GM12878 (cell line): Measurements from ENCODE around the gene NINL. TPM values are rescaled to one million over a fixed set of nuclear protein-coding genes. Genes with fewer than 3 reads are reported as not detected.
A peak's percentile ranks its signal among the peaks of the same experiment; 100 is the strongest.

Experiments used
- ATAC-seq: fragments of 200-7000 bp; cut with Tn5 transposase; 3 replicates; pipeline ENCODE4 v1.9.1; 2020; ENCODE audit warnings: mild to moderate bottlenecking, moderate library complexity
- BruUV-seq: library from RNA; stranded (reverse); fragments of 400-500 nt; replicated peaks from 2 replicates; lab custom pipeline; 2021; lab: Mats Ljungman, UMichigan
- CTCF ChIA-PET: fragments of 300-600 bp; sonication (Branson Sonifier 250); formaldehyde crosslinking; extraction: SDS; loops from one replicate; lab custom pipeline; 2021; ENCODE audit warnings: inconsistent platforms; lab: Yijun Ruan, JAX
- POLR2A ChIA-PET: fragments of 350-600 bp; formaldehyde crosslinking; extraction: SDS; loops from one replicate; lab custom pipeline; 2021; ENCODE audit warnings: inconsistent platforms; lab: Charles Lee
- RAD21 ChIA-PET: fragments of 300-600 bp; sonication (Branson Sonifier 250); formaldehyde crosslinking; loops from one replicate; lab custom pipeline; 2023; ENCODE audit warnings: antibody characterized with exemption; ENCODE audit not compliant: unreplicated experiment; lab: Charles Lee
- SMC1A ChIA-PET: fragments of 300-600 bp; sonication (Branson Sonifier 250); formaldehyde crosslinking; loops from one replicate; lab custom pipeline; 2023; ENCODE audit not compliant: unreplicated experiment, uncharacterized antibody; lab: Charles Lee
- DNase-seq: peaks from one replicate; pipeline ENCODE4 v3.0.0-alpha.2; 2011; ENCODE audit warnings: low read depth, low spot score
- FAIRE-seq: peaks from 3 replicates; lab custom pipeline; 2011; peaks lifted over from hg19 to GRCh38; lab: Jason Lieb, UNC
- H2AFZ ChIP-seq: 2 replicates; pipeline ENCODE4 v1.6.0; 2011; ENCODE audit warnings: low read depth, low read length, control low read depth; ENCODE audit not compliant: control insufficient read depth
- H3K27ac ChIP-seq: 2 replicates; pipeline ENCODE4 v1.5.1; 2011; ENCODE audit warnings: control low read depth; ENCODE audit not compliant: control insufficient read depth, insufficient read depth
- H3K27me3 ChIP-seq, 2 experiments: replicated peaks in 1 of 2; 2 replicates each; pipeline versions ENCODE4 v1.6.0 to v1.6.1; 2011; ENCODE audit warnings: low read length in 1 of 2; ENCODE audit not compliant: control insufficient read depth in 2 of 2, insufficient read depth in 2 of 2
- H3K36me3 ChIP-seq, 2 experiments: 2 replicates each; pipeline ENCODE4 v1.5.1; 2011; ENCODE audit warnings: low read length in 1 of 2; ENCODE audit not compliant: control insufficient read depth in 2 of 2, insufficient read depth in 2 of 2
- H3K4me1 ChIP-seq: 2 replicates; pipeline ENCODE4 v1.6.1; 2011; ENCODE audit warnings: mild to moderate bottlenecking, low read length, moderate library complexity, mixed read lengths; ENCODE audit not compliant: control insufficient read depth, insufficient read depth
- H3K4me2 ChIP-seq: 2 replicates; pipeline ENCODE4 v1.6.0; 2011; ENCODE audit warnings: control low read depth; ENCODE audit not compliant: control insufficient read depth, insufficient read depth
- H3K4me3 ChIP-seq: fragments of 200-600 bp; sonication (generic); 2 replicates; pipeline ENCODE4 v1.5.1; 2016
- H3K79me2 ChIP-seq: 2 replicates; pipeline ENCODE4 v1.6.0; 2011; ENCODE audit warnings: low read length; ENCODE audit not compliant: control insufficient read depth, insufficient read depth
- H3K9ac ChIP-seq: 2 replicates; pipeline ENCODE4 v1.8.0; 2011; ENCODE audit warnings: low read length, control low read depth, mixed read lengths; ENCODE audit not compliant: control insufficient read depth, insufficient read depth
- H3K9me3 ChIP-seq: replicated peaks from 3 replicates; pipeline ENCODE4 v1.5.1; 2011; ENCODE audit warnings: mild to moderate bottlenecking, low read length; ENCODE audit not compliant: control insufficient read depth, insufficient read depth
- H4K20me1 ChIP-seq: 2 replicates; pipeline ENCODE4 v1.6.0; 2011; ENCODE audit not compliant: control insufficient read depth, insufficient read depth
- ATF2 ChIP-seq: IDR thresholded peaks from 2 replicates; pipeline ENCODE4 v1.6.1; 2012; ENCODE audit warnings: low read length, inconsistent platforms
- BHLHE40 ChIP-seq, 2 experiments: fragments of 450-650 bp in 1 of 2; IDR thresholded peaks; 2 replicates each; pipeline ENCODE4 v1.6.1; 2011 to 2017; ENCODE audit warnings: low read depth in 2 of 2, borderline replicate concordance in 1 of 2, improper control_type of control experiment in 1 of 2, low read length in 1 of 2, mild to moderate bottlenecking in 1 of 2
- CHD2 ChIP-seq: IDR thresholded peaks from 2 replicates; pipeline ENCODE4 v1.6.1; 2011; ENCODE audit warnings: low read depth, low read length, improper control_type of control experiment, borderline replicate concordance
- HDGF ChIP-seq: fragments of 450-650 bp; IDR thresholded peaks from 2 replicates; pipeline ENCODE4 v1.6.1; 2016; ENCODE audit warnings: antibody characterized with exemption
- IRF3 ChIP-seq: fragments of 450-650 bp; IDR thresholded peaks from 2 replicates; pipeline ENCODE4 v1.6.1; 2014; ENCODE audit warnings: mild to moderate bottlenecking
- KLF5 ChIP-seq: fragments of 450-650 bp; IDR thresholded peaks from 2 replicates; pipeline ENCODE4 v1.6.1; 2014; ENCODE audit warnings: mild to moderate bottlenecking; ENCODE audit not compliant: partially characterized antibody
- POU2F2 ChIP-seq: IDR thresholded peaks from 3 replicates; pipeline ENCODE4 v1.6.1; 2011; ENCODE audit warnings: low read depth, mild to moderate bottlenecking, low read length, borderline replicate concordance
- RELA ChIP-seq: fragments of 450-650 bp; IDR thresholded peaks from 2 replicates; pipeline ENCODE4 v1.8.0; 2014; ENCODE audit warnings: borderline replicate concordance; ENCODE audit not compliant: partially characterized antibody
- SMARCA5 ChIP-seq: fragments of 450-650 bp; IDR thresholded peaks from 2 replicates; pipeline ENCODE4 v1.6.1; 2017; ENCODE audit warnings: mild to moderate bottlenecking
- SMC3 ChIP-seq: IDR thresholded peaks from 2 replicates; pipeline ENCODE4 v1.6.1; 2011; ENCODE audit warnings: low read length, improper control_type of control experiment, borderline replicate concordance
- WGBS: methylation state at CpG from one replicate; pipeline ENCODE4 v1.1.6; 2016; ENCODE audit warnings: low lambda C conversion rate; ENCODE audit not compliant: insufficient replicate concordance, insufficient coverage; ENCODE audit errors: missing lambda C conversion rate; 5-methylcytosine and 5-hydroxymethylcytosine counted together
- in situ Hi-C: fragments of 300-500 bp; cut with MboI; formaldehyde crosslinking; loops from 9 replicates; pipeline ENCODE4 v1.14.3; 2018; ENCODE audit warnings: mixed read lengths
- intact Hi-C: fragments of 100-400 bp; cut with micrococcal nuclease; formaldehyde crosslinking; loops from one replicate; pipeline ENCODE4 v1.14.2; 2022; ENCODE audit not compliant: unreplicated experiment
- polyA plus RNA-seq, 11 experiments: library from polyadenylated mRNA; depleted of rRNA in 4 of 11; unstranded in 6 of 11; stranded (reverse) in 5 of 11; fragments of >200 nt; fragmentation: Nextera tagmentation in 4 of 11; fragmentation: Illumina TruSeq in 1 of 11; extraction: Ambion mirVana in 4 of 11; extraction: Trizol in 1 of 11; gene quantifications; 1 replicate in 1 of 11; 2 replicates in 10 of 11; pipeline versions ENCODE4 v1.2.1 to v1.2.3, GENCODE V29; 2011 to 2016; ENCODE audit warnings: inconsistent platforms in 2 of 11, missing spikeins in 2 of 11, low read depth in 1 of 11
- total RNA-seq, 4 experiments: library from RNA; depleted of rRNA in 3 of 4; stranded (reverse); fragments of >200 nt in 3 of 4; fragmentation: Illumina TruSeq in 1 of 4; extraction: Trizol in 1 of 4; gene quantifications; 2 replicates each; pipeline versions ENCODE4 v1.2.1 to v1.2.3, GENCODE V29; 2013 to 2021

The NINL gene
- total and polyA plus RNA-seq, 10 of the 15 experiments (the other 5 are each of a cell fraction or from before 2014, with no cell fraction given), result 0.04 to 0.77 (median 0.23) TPM; not detected in 1

- H3K4me2 ChIP-seq, result peak overlapping the region; percentile 91
- ChIA-PET CTCF (interaction anchor here (0.8 kb wide), 1 partner anchor 151 kb away, joined by 3 read pairs; no protein-coding TSS in a partner anchor), SMC1A (no interaction called here), POLR2A (no interaction called here), RAD21 (no interaction called here)
- no peak for TF ChIP-seq CHD2
- TF ChIP-seq ATF2, result no peak
- no peak for TF ChIP-seq SMC3
- no peak for TF ChIP-seq HDGF
- no peak for TF ChIP-seq IRF3
- TF ChIP-seq SMARCA5, result no peak
- no peak for TF ChIP-seq BHLHE40 (IDR thresholded peaks at IDR 0.05; ENCODE audit: borderline replicate concordance in 1 of 2, low read depth in 2 of 2, low read length in 1 of 2)
- TF ChIP-seq KLF5, result no peak
- TF ChIP-seq POU2F2, result no peak
- no peak for TF ChIP-seq RELA
- FAIRE-seq, result no peak
- in situ Hi-C loops (loop anchor here (5.0 to 25.0 kb wide), 3 partner anchors 75 to 540 kb away; partner anchors contain the start of gene ZNF337), intact Hi-C loops (loop anchor here (5.0 to 10.0 kb wide), 2 partner anchors 180 to 307 kb away; no protein-coding TSS in a partner anchor)
- H3K36me3 ChIP-seq, result no peaks in the 10 kb centered on the region
- DNase-seq, result no peak
- H3K9ac ChIP-seq, result no peak overlapping the region
- H3K4me3 ChIP-seq, result no peak overlapping the region
- TSS peak; percentile 53 for BruUV-seq
- H3K27ac ChIP-seq, result no peak overlapping the region
- H4K20me1 ChIP-seq, result no peaks in the 10 kb centered on the region
- peaks cover 3% of the 10 kb centered on the region; the same call in 1 of the 2 replicates for H3K4me1 ChIP-seq
- no peaks in the 10 kb centered on the region for H3K27me3 ChIP-seq
- ATAC-seq, result no peak
- no peaks in the 10 kb centered on the region; the same call in 2 of the 3 replicates for H3K9me3 ChIP-seq
- peaks cover 20% of the 10 kb centered on the region for H3K79me2 ChIP-seq
- no peak overlapping the region for H2AFZ ChIP-seq
- WGBS, result 97% methylated on average over 6 of the region's 6 CpGs
These were observed 36.7 kb upstream of the NINL start for GRCh38 chr20:25622049-25622448.
